Measurements from ENCODE around the gene LRRC23. TPM values are rescaled to one million over a fixed set of nuclear protein-coding genes. Genes with fewer than 3 reads are reported as not detected.

The LRRC23 gene
- total and polyA plus RNA-seq, 2 experiments from 2014 or later, result 2.4 to 9.1 TPM

- Histone ChIP-seq H4K20me1 (replicated peaks; ENCODE audit: insufficient read depth) (peaks cover 28% of the 10 kb centered on the region), H3K27ac (ENCODE audit: low read depth) (no peak overlapping the region), H3K4me3 (no peak overlapping the region), H3K27me3 (ENCODE audit: insufficient read depth) (no peaks in the 10 kb centered on the region), H3K9me2 (ENCODE audit: insufficient read depth) (no peaks in the 10 kb centered on the region), H3K36me3 (ENCODE audit: insufficient read depth) (peaks cover 17% of the 10 kb centered on the region), H3K79me2 (replicated peaks; ENCODE audit: insufficient read depth) (peaks cover 35% of the 10 kb centered on the region), H2AFZ (no peak overlapping the region), H3K4me1 (ENCODE audit: insufficient read depth) (peaks cover 15% of the 10 kb centered on the region), H3K4me2 (no peak overlapping the region), H3F3A (replicated peaks; ENCODE audit: low read depth) (peaks cover 48% of the 10 kb centered on the region)
- peaks cover 69% of the 10 kb centered on the region for H3K36me3 Mint-ChIP-seq (ENCODE audit: low read depth)
- H3K4me1 Mint-ChIP-seq, result peaks cover 41% of the 10 kb centered on the region
- H3K27ac Mint-ChIP-seq, result no peak overlapping the region; the same call in 1 of the 2 replicates
- no peak for DNase-seq (ENCODE audit: low spot score)
- H3K9me3 Mint-ChIP-seq, result peaks cover 3% of the 10 kb centered on the region; the same call in 1 of the 3 replicates
- ATAC-seq, result no peak
- TF ChIP-seq REST (IDR thresholded peaks at IDR 0.05; ENCODE audit: unreplicated experiment), result no peak
- peaks cover 26% of the 10 kb centered on the region for H3K27me3 Mint-ChIP-seq (ENCODE audit: insufficient read depth, low read depth, poor library complexity)
- H3K4me3 Mint-ChIP-seq, result peak overlapping the region; percentile 79; the same call in 1 of the 3 replicates
Observed at GRCh38 chr12:6935371-6936193, 31.0 kb downstream of the LRRC23 start.

GRCh38 chr12:6936194-6936635, 31.6 kb downstream of the LRRC23 start:
- ATAC-seq (no peak), DNase-seq (ENCODE audit: low spot score) (no peak)
- Histone ChIP-seq H4K20me1 (replicated peaks; ENCODE audit: insufficient read depth) (peaks cover 28% of the 10 kb centered on the region), H3F3A (replicated peaks; ENCODE audit: low read depth) (peaks cover 44% of the 10 kb centered on the region), H3K36me3 (ENCODE audit: insufficient read depth) (peaks cover 17% of the 10 kb centered on the region), H3K4me3 (peak overlapping the region; percentile 89; the same call in 1 of the 2 replicates), H3K27me3 (ENCODE audit: insufficient read depth) (no peaks in the 10 kb centered on the region), H3K4me1 (ENCODE audit: insufficient read depth) (peaks cover 10% of the 10 kb centered on the region), H3K27ac (ENCODE audit: low read depth) (peak overlapping the region; percentile 97), H3K4me2 (no peak overlapping the region; the same call in 1 of the 2 replicates), H3K9me2 (ENCODE audit: insufficient read depth) (no peaks in the 10 kb centered on the region), H2AFZ (no peak overlapping the region), H3K79me2 (replicated peaks; ENCODE audit: insufficient read depth) (peaks cover 28% of the 10 kb centered on the region)
- Mint-ChIP-seq H3K4me3 (peak overlapping the region; percentile 79), H3K36me3 (ENCODE audit: low read depth) (peaks cover 71% of the 10 kb centered on the region), H3K4me1 (peaks cover 42% of the 10 kb centered on the region), H3K9me3 (peaks cover 3% of the 10 kb centered on the region; the same call in 1 of the 3 replicates), H3K27ac (peak overlapping the region; percentile 94), H3K27me3 (ENCODE audit: insufficient read depth, low read depth, poor library complexity) (peaks cover 28% of the 10 kb centered on the region)
- TF ChIP-seq NANOG (IDR thresholded peaks at IDR 0.05; ENCODE audit: borderline replicate concordance) (no peak), CTCF (conservative IDR thresholded peaks at IDR 0.05; ENCODE audit: low read depth in 2 of 2) (no peak), ETS1 (IDR thresholded peaks at IDR 0.05) (no peak), JUNB (IDR thresholded peaks at IDR 0.05; ENCODE audit: unreplicated experiment) (no peak), ZNF462 (CRISPR knock-in tag; IDR thresholded peaks at IDR 0.05) (no peak)

Measured in GM23338 (cell line).